ENCODE measurements around the gene PXN.

DNA sequence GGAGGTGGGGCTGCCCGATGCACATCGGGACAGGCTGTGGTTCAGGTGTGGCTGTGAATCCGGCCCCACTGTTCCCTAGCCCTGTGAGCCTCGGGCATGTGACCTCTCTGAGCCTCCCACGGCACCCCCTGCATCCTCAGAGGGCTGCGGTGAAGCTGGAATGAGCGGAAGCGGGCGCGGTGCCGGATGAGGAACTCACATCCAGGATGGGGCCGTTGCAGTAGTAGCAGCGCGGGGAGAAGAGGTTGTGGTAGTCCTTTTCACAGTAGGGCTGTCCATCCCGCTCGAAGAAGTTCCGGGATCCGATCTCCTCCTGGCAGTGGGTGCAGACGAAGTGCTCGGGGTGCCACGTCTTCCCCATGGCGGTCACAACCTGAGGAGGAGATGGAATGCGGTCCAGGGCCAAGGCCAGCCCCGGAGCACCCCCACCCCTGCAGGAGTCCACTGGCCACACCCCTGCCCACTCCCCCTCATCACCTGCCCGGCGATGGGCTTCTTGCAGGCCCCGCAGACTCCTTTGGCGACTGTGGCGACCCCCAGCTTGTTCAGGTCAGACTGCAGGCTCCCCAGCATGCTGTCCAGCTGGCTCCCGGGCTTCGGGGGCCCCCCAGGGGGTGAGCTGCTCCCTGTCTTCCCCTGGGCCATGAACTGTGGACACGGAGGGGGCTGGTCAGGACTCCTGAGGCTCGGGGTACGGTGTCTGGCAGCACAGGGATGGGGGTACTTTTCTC, 50.7 kb downstream of the PXN start:
- TF ChIP-seq, protein P1, sequence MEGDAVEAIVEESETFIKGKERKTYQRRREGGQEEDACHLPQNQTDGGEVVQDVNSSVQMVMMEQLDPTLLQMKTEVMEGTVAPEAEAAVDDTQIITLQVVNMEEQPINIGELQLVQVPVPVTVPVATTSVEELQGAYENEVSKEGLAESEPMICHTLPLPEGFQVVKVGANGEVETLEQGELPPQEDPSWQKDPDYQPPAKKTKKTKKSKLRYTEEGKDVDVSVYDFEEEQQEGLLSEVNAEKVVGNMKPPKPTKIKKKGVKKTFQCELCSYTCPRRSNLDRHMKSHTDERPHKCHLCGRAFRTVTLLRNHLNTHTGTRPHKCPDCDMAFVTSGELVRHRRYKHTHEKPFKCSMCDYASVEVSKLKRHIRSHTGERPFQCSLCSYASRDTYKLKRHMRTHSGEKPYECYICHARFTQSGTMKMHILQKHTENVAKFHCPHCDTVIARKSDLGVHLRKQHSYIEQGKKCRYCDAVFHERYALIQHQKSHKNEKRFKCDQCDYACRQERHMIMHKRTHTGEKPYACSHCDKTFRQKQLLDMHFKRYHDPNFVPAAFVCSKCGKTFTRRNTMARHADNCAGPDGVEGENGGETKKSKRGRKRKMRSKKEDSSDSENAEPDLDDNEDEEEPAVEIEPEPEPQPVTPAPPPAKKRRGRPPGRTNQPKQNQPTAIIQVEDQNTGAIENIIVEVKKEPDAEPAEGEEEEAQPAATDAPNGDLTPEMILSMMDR (IDR thresholded peaks at IDR 0.05): no peak
- TF ChIP-seq POLR2A (IDR thresholded peaks at IDR 0.05): no peak

Data from suprapubic skin (tissue), 3 donors.